GM23248 (cell line): ENCODE data around the gene MARCOL. TPM values are rescaled to one million over a fixed set of nuclear protein-coding genes. Genes with fewer than 3 reads are reported as not detected.

Source experiments
- DNase-seq: peaks from one replicate; pipeline ENCODE4 v3.0.0-alpha.2; 2015
- H2AFZ ChIP-seq: fragments of 200-600 bp; sonication (generic); 2 replicates; pipeline ENCODE4 v1.6.1; 2016; ENCODE audit warnings: antibody characterized with exemption
- H3F3A ChIP-seq: fragments of 200-600 bp; sonication (generic); 2 replicates; pipeline ENCODE4 v1.6.1; 2016; ENCODE audit warnings: mild to moderate bottlenecking, antibody characterized with exemption, mixed run types; ENCODE audit not compliant: insufficient read depth
- H3K27ac ChIP-seq: fragments of 200-600 bp; sonication (generic); 2 replicates; pipeline ENCODE4 v1.5.1; 2016; ENCODE audit warnings: mild to moderate bottlenecking
- H3K27me3 ChIP-seq: fragments of 200-600 bp; sonication (generic); replicated peaks from 2 replicates; pipeline ENCODE4 v1.6.1; 2016; ENCODE audit warnings: mild to moderate bottlenecking; ENCODE audit not compliant: insufficient read depth
- H3K36me3 ChIP-seq: fragments of 200-600 bp; sonication (generic); 2 replicates; pipeline ENCODE4 v1.6.1; 2016; ENCODE audit warnings: low read depth, mild to moderate bottlenecking
- H3K4me1 ChIP-seq: fragments of 200-600 bp; sonication (generic); 2 replicates; pipeline ENCODE4 v1.6.1; 2016; ENCODE audit warnings: mild to moderate bottlenecking; ENCODE audit not compliant: insufficient read depth
- H3K4me2 ChIP-seq: fragments of 200-600 bp; sonication (generic); one replicate; pipeline ENCODE4 v1.6.1; 2016; ENCODE audit warnings: mild to moderate bottlenecking; ENCODE audit not compliant: unreplicated experiment
- H3K4me3 ChIP-seq: fragments of 200-600 bp; sonication (generic); 2 replicates; pipeline ENCODE4 v1.5.1; 2016; ENCODE audit warnings: mild to moderate bottlenecking
- H3K79me2 ChIP-seq: fragments of 200-600 bp; sonication (generic); 2 replicates; pipeline ENCODE4 v1.6.1; 2016; ENCODE audit warnings: mild to moderate bottlenecking; ENCODE audit not compliant: insufficient read depth
- H3K9ac ChIP-seq: fragments of 200-600 bp; sonication (generic); 2 replicates; pipeline ENCODE4 v1.6.1; 2016; ENCODE audit warnings: mild to moderate bottlenecking
- H3K9me2 ChIP-seq: fragments of 200-600 bp; sonication (generic); 2 replicates; pipeline ENCODE4 v1.6.1; 2016; ENCODE audit warnings: mixed run types, mild to moderate bottlenecking, moderate library complexity; ENCODE audit not compliant: insufficient read depth
- H3K9me3 ChIP-seq: fragments of 200-600 bp; sonication (generic); one replicate; pipeline ENCODE4 v1.6.1; 2017; ENCODE audit warnings: low read depth
- H4K20me1 ChIP-seq: fragments of 200-600 bp; sonication (generic); 2 replicates; pipeline ENCODE4 v1.6.0; 2016; ENCODE audit not compliant: insufficient read depth
- EZH2 ChIP-seq: fragments of 200-600 bp; sonication (generic); IDR thresholded peaks from 2 replicates; pipeline ENCODE4 v1.6.1; 2018; ENCODE audit warnings: antibody characterized with exemption, mild to moderate bottlenecking; ENCODE audit not compliant: insufficient read depth, poor library complexity, severe bottlenecking
- EZH2phosphoT487 ChIP-seq: fragments of 200-600 bp; sonication (generic); IDR thresholded peaks from 2 replicates; pipeline ENCODE4 v1.6.1; 2018; ENCODE audit warnings: antibody characterized with exemption, moderate library complexity, mild to moderate bottlenecking, low read depth; ENCODE audit not compliant: insufficient read depth
- WGBS, 2 experiments: methylation state at CpG; one replicate each; pipeline ENCODE4 v1.1.6; 2015 to 2017; ENCODE audit warnings: low lambda C conversion rate in 2 of 2, low coverage in 1 of 2; ENCODE audit errors: missing lambda C conversion rate in 2 of 2; 5-methylcytosine and 5-hydroxymethylcytosine counted together
- in situ Hi-C: fragments of 300-500 bp; cut with MboI; formaldehyde crosslinking; loops from 2 replicates; pipeline ENCODE4 v1.15.0; 2020
- polyA plus RNA-seq: library from polyadenylated mRNA; unstranded; fragments of >200 nt; fragmentation: Nextera tagmentation; extraction: Ambion mirVana; gene quantifications from 2 replicates; pipeline ENCODE4 v1.2.1, GENCODE V29; 2016
- total RNA-seq: library from RNA; depleted of rRNA; stranded (reverse); fragments of >200 nt; shearing (Covaris generic); gene quantifications from 2 replicates; pipeline ENCODE4 v1.2.3, GENCODE V29; 2014

Gene MARCOL
- total and polyA plus RNA-seq, 2 experiments from 2014 or later: not detected

GRCh38 chr5:148208226-148208625, 30.1 kb upstream of the MARCOL start:
- Histone ChIP-seq H3K4me3 (no peak overlapping the region), H3K79me2 (no peaks in the 10 kb centered on the region), H3K27ac (no peak overlapping the region), H3K27me3 (no peaks in the 10 kb centered on the region), H3F3A (no peaks in the 10 kb centered on the region), H3K9me2 (no peaks in the 10 kb centered on the region), H3K9ac (no peak overlapping the region), H2AFZ (no peak overlapping the region), H3K36me3 (no peaks in the 10 kb centered on the region), H4K20me1 (no peaks in the 10 kb centered on the region), H3K9me3 (no peaks in the 10 kb centered on the region), H3K4me2 (no peak overlapping the region), H3K4me1 (no peaks in the 10 kb centered on the region)
- in situ Hi-C loops: no loop called here
- TF ChIP-seq EZH2phosphoT487 (no peak), EZH2 (no peak)
- DNase-seq: no peak

DNA sequence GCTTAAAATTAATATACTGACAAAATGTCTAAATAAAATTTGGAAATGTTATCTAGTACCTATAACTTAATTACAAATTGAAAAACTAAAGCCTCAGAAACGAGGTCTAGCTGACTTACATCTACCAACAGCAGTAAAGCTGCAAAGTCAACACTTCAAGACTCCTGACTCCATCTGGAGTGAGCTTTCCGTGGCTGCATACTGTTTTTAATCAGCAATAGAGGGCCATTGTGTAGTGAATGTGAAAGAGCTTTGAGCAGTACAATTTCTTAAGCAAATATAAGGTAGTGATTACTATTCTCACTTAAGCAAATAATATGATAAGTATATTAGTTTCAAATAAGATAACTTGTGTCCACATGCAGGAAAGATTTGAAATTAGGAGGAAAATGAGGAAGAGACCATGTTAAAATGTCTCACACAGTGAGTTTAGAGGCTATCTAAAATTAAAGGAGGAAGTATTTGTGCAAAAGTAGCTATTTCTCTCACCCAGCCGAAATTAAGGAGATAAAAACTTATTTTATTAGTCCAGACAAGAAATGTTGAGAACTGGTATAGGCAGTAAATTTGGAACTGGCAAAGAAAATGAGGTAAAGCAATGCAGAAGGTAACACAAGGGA, 29.1 kb upstream of the MARCOL start:
- H3K9me3 ChIP-seq: no peaks in the 10 kb centered on the region
- H3K36me3 ChIP-seq: no peaks in the 10 kb centered on the region
- no peak for TF ChIP-seq EZH2phosphoT487
- TF ChIP-seq EZH2: no peak
- WGBS, 2 experiments: 4 to 5% methylated on average over 3 of the region's 3 CpGs
- no peaks in the 10 kb centered on the region for H3K79me2 ChIP-seq
- in situ Hi-C loops: no loop called here
- no peak overlapping the region for H3K9ac ChIP-seq
- no peak overlapping the region for H3K4me3 ChIP-seq
- DNase-seq: no peak
- no peak overlapping the region for H3K4me2 ChIP-seq
- H3K27me3 ChIP-seq: no peaks in the 10 kb centered on the region
- no peak overlapping the region for H3K27ac ChIP-seq
- H4K20me1 ChIP-seq: no peaks in the 10 kb centered on the region
- H2AFZ ChIP-seq: no peak overlapping the region
- no peaks in the 10 kb centered on the region for H3K4me1 ChIP-seq
- no peaks in the 10 kb centered on the region for H3F3A ChIP-seq
- no peaks in the 10 kb centered on the region for H3K9me2 ChIP-seq

DNA sequence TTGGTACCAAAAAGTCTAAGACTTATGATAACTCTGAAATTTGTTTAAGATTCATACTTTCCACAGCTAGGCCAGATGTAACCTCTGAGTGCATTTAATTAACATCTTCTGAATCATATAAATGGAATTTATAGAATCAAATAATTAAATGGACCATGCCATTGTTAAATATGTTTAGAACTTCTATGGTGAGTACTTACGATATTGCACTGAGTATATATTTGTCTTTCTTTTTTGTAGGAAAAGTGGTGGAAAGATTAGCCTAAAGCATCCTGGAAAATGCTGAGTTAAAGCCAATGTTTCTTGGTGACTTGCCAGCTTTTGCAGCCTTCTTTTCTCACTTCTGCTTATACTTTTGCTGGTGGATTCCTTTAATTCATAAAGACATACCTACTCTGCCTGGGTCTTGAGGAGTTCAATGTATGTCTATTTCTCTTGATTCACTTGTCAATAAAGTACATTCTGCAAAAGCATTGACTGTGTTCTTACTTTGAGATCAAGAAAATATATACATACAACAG, 23.6 kb upstream of the MARCOL start:
- H3K9me2 ChIP-seq: no peaks in the 10 kb centered on the region
- H4K20me1 ChIP-seq: no peaks in the 10 kb centered on the region
- H3K4me2 ChIP-seq: no peak overlapping the region
- DNase-seq: no peak
- no peaks in the 10 kb centered on the region for H3K4me1 ChIP-seq
- H3K9me3 ChIP-seq: no peaks in the 10 kb centered on the region
- no peaks in the 10 kb centered on the region for H3K79me2 ChIP-seq
- no peak overlapping the region for H2AFZ ChIP-seq
- no peak overlapping the region for H3K4me3 ChIP-seq
- H3F3A ChIP-seq: no peaks in the 10 kb centered on the region
- TF ChIP-seq EZH2 (no peak), EZH2phosphoT487 (no peak)
- H3K27ac ChIP-seq: no peak overlapping the region
- H3K36me3 ChIP-seq: no peaks in the 10 kb centered on the region
- H3K27me3 ChIP-seq: no peaks in the 10 kb centered on the region
- H3K9ac ChIP-seq: no peak overlapping the region
- in situ Hi-C loops: no loop called here
- 2 to 7% methylated on average over 1 of the region's 1 CpG for WGBS, 2 experiments

- Histone ChIP-seq H3K9me2 (no peaks in the 10 kb centered on the region), H3K4me2 (no peak overlapping the region), H3K4me1 (no peaks in the 10 kb centered on the region), H3K27me3 (no peaks in the 10 kb centered on the region), H3K9me3 (no peaks in the 10 kb centered on the region), H2AFZ (no peak overlapping the region), H3K4me3 (no peak overlapping the region), H3K36me3 (no peaks in the 10 kb centered on the region), H3F3A (no peaks in the 10 kb centered on the region), H3K79me2 (no peaks in the 10 kb centered on the region), H3K27ac (no peak overlapping the region), H3K9ac (no peak overlapping the region), H4K20me1 (no peaks in the 10 kb centered on the region)
- in situ Hi-C loops: no loop called here
- 12 to 21% methylated on average over 6 of the region's 6 CpGs for WGBS, 2 experiments
- DNase-seq: no peak
- TF ChIP-seq EZH2phosphoT487: no peak
- no peak for TF ChIP-seq EZH2
These were observed 16.8 kb upstream of the MARCOL start for GRCh38 chr5:148221508-148221907.
